Vagina (tissue), 2 donors: ENCODE measurements around the gene SMARCD3.

Source experiments
- CTCF ChIP-seq, 3 experiments: fragments of 450-650 bp in 2 of 3; fragments of 200-600 bp in 1 of 3; sonication (generic) in 1 of 3; IDR thresholded peaks; one replicate each; pipeline ENCODE4 v1.5.1; 2017 to 2019; ENCODE audit warnings: antibody characterized with exemption in 3 of 3, mild to moderate bottlenecking in 2 of 3, moderate library complexity in 2 of 3
- POLR2A ChIP-seq, 2 donors: fragments of 450-650 bp; IDR thresholded peaks; one replicate each; pipeline ENCODE4 v1.6.1; 2017; ENCODE audit warnings: antibody characterized with exemption in 2 of 2, mild to moderate bottlenecking in 2 of 2, moderate library complexity in 2 of 2
- POLR2AphosphoS5 ChIP-seq, 2 donors: sonication (generic); formaldehyde crosslinking; IDR thresholded peaks; one replicate each; pipeline ENCODE4 v1.9.0; 2017; ENCODE audit warnings: antibody characterized with exemption in 2 of 2, mild to moderate bottlenecking in 2 of 2, low read depth in 1 of 2; ENCODE audit not compliant: insufficient read depth in 1 of 2

GRCh38 chr7:151204383-151205032, 44.0 kb downstream of the SMARCD3 start:
- no peak for TF ChIP-seq POLR2AphosphoS5 (IDR thresholded peaks at IDR 0.05; ENCODE audit: insufficient read depth in 1 of 2, low read depth in 1 of 2)
- TF ChIP-seq CTCF (IDR thresholded peaks at IDR 0.05), result no peak
- TF ChIP-seq POLR2A (IDR thresholded peaks at IDR 0.05), result no peak
